Measurements from ENCODE around the gene HDAC9. TPM values are rescaled to one million over a fixed set of nuclear protein-coding genes. Genes with fewer than 3 reads are reported as not detected.
A peak's percentile ranks its signal among the peaks of the same experiment; 100 is the strongest.

Gene HDAC9
- total RNA-seq, 1 donor from 2014 or later, result 28.6 TPM

DNA sequence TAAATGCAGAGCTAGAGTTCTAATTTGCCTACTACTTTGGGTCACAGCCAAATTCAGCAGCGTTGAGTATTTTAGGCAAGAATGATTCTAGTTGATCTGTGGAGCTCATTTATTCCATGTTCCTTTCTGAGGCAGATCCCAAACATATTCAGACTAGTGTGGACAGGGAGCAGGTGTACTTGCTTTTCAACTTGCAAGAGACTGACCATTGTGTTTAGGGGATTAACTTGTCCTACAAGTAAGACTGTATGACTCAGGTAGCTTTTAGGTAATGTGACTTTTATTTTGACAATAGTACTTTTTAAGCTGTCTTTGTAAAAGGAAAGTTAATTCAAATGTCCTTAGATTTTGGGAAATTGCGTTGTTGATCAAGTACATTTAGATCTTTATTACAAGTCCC lies 336.4 kb downstream of the HDAC9 start:
- H3F3A ChIP-seq (ENCODE audit: low read depth), result no peaks in the 10 kb centered on the region
- no peak overlapping the region for H3K27ac ChIP-seq
- Mint-ChIP-seq H3K27me3 (ENCODE audit: insufficient read depth, low read depth) (peaks cover 2% of the 10 kb centered on the region), H3K4me3 (no peak overlapping the region), H3K36me3 (no peaks in the 10 kb centered on the region), H3K27ac (no peak overlapping the region), H3K9me3 (no peaks in the 10 kb centered on the region), H3K4me1 (peaks cover 26% of the 10 kb centered on the region)
- no peaks in the 10 kb centered on the region for H3K36me3 ChIP-seq
- H3K27me3 ChIP-seq, result no peaks in the 10 kb centered on the region
- H3K4me1 ChIP-seq, result no peaks in the 10 kb centered on the region
- TF ChIP-seq, protein P1, sequence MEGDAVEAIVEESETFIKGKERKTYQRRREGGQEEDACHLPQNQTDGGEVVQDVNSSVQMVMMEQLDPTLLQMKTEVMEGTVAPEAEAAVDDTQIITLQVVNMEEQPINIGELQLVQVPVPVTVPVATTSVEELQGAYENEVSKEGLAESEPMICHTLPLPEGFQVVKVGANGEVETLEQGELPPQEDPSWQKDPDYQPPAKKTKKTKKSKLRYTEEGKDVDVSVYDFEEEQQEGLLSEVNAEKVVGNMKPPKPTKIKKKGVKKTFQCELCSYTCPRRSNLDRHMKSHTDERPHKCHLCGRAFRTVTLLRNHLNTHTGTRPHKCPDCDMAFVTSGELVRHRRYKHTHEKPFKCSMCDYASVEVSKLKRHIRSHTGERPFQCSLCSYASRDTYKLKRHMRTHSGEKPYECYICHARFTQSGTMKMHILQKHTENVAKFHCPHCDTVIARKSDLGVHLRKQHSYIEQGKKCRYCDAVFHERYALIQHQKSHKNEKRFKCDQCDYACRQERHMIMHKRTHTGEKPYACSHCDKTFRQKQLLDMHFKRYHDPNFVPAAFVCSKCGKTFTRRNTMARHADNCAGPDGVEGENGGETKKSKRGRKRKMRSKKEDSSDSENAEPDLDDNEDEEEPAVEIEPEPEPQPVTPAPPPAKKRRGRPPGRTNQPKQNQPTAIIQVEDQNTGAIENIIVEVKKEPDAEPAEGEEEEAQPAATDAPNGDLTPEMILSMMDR (IDR thresholded peaks at IDR 0.05), result no peak
- TF ChIP-seq EZH2 (IDR thresholded peaks at IDR 0.05) (no peak), EZH2phosphoT487 (IDR thresholded peaks at IDR 0.05) (no peak)
- no peak overlapping the region for H2AFZ ChIP-seq (replicated peaks)
- no peak overlapping the region for H3K4me3 ChIP-seq
- no peaks in the 10 kb centered on the region for H3K79me2 ChIP-seq (ENCODE audit: low read depth)
- H3K4me2 ChIP-seq, result no peak overlapping the region
- no peaks in the 10 kb centered on the region for H4K20me1 ChIP-seq (ENCODE audit: low read depth)
- no peak overlapping the region for H3K9ac ChIP-seq
- no peak for DNase-seq (ENCODE audit: low spot score)
- no peaks in the 10 kb centered on the region for H3K9me3 ChIP-seq (ENCODE audit: low read depth)

DNA sequence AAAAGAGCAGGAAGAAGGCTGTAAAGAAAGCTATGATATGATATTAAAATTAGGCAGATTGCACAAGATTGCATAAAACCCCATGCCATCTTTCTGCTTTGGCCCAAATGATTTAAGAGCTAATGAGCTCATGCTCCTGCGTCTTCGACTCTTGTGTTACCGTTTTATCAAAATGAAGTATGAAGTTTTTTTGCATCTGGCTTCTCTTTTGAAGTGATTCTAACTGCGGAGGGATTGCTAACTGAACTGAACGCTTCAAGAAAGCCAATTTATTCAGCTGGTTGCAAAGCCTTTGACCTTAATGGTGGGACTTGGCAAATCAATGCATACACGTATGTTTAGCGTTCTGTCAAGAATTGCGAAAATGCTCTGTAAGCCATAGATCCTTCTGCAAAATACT lies 339.0 kb downstream of the HDAC9 start:
- no peaks in the 10 kb centered on the region for H3K79me2 ChIP-seq (ENCODE audit: low read depth)
- H3K9ac ChIP-seq, result no peak overlapping the region
- no peak overlapping the region for H3K4me3 ChIP-seq
- no peaks in the 10 kb centered on the region for H3F3A ChIP-seq (ENCODE audit: low read depth)
- TF ChIP-seq EZH2 (IDR thresholded peaks at IDR 0.05) (no peak), EZH2phosphoT487 (IDR thresholded peaks at IDR 0.05) (no peak)
- TF ChIP-seq, protein P1 (IDR thresholded peaks at IDR 0.05), result no peak
- Mint-ChIP-seq H3K4me1 (peaks cover 22% of the 10 kb centered on the region), H3K9me3 (no peaks in the 10 kb centered on the region), H3K27ac (no peak overlapping the region), H3K27me3 (ENCODE audit: insufficient read depth, low read depth) (no peaks in the 10 kb centered on the region), H3K36me3 (no peaks in the 10 kb centered on the region), H3K4me3 (no peak overlapping the region)
- no peaks in the 10 kb centered on the region for H3K9me3 ChIP-seq (ENCODE audit: low read depth)
- no peaks in the 10 kb centered on the region for H3K27me3 ChIP-seq
- H3K4me2 ChIP-seq, result no peak overlapping the region
- no peak overlapping the region for H2AFZ ChIP-seq (replicated peaks)
- no peaks in the 10 kb centered on the region for H4K20me1 ChIP-seq (ENCODE audit: low read depth)
- no peaks in the 10 kb centered on the region for H3K36me3 ChIP-seq
- no peak for DNase-seq (ENCODE audit: low spot score)
- no peaks in the 10 kb centered on the region for H3K4me1 ChIP-seq
- H3K27ac ChIP-seq, result no peak overlapping the region

DNA sequence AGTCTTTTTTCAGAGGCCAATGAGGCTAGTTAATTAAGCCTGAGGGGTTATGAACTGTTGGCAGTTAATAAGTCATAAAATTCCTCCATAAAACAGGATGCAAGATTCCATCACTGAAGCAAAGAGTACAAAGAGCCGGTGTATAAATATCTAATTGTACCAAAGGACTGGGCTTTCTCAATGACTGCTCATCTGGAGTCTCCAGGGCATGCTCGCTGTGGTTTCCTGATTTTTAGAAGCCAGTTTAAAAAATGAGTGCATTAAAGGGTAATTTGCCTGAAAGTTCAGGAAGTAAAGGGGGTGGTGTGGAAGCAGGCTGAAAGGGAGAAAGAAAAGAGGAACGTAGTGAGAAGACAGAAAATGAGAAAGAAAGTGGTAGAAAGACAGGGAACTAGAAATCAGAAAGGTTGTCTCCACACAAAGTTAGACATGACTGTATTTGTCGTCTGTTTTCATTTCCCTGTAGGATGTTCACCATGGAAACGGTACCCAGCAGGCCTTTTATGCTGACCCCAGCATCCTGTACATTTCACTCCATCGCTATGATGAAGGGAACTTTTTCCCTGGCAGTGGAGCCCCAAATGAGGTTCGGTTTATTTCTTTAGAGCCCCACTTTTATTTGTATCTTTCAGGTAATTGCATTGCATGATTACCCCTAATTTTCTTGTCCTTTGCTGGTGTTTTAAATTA lies 339.6 kb downstream of the HDAC9 start:
- Histone ChIP-seq H3K9me3 (ENCODE audit: low read depth) (no peaks in the 10 kb centered on the region), H3K4me1 (no peaks in the 10 kb centered on the region), H3F3A (ENCODE audit: low read depth) (no peaks in the 10 kb centered on the region), H3K27ac (no peak overlapping the region), H3K9ac (no peak overlapping the region), H3K4me2 (no peak overlapping the region), H3K4me3 (no peak overlapping the region), H4K20me1 (ENCODE audit: low read depth) (no peaks in the 10 kb centered on the region), H3K79me2 (ENCODE audit: low read depth) (no peaks in the 10 kb centered on the region), H3K36me3 (no peaks in the 10 kb centered on the region), H3K27me3 (no peaks in the 10 kb centered on the region), H2AFZ (replicated peaks) (no peak overlapping the region)
- Mint-ChIP-seq H3K4me1 (peaks cover 16% of the 10 kb centered on the region), H3K9me3 (no peaks in the 10 kb centered on the region), H3K36me3 (no peaks in the 10 kb centered on the region), H3K27ac (peak overlapping the region; percentile 87), H3K4me3 (no peak overlapping the region), H3K27me3 (ENCODE audit: insufficient read depth, low read depth) (no peaks in the 10 kb centered on the region)
- TF ChIP-seq, protein P1 (IDR thresholded peaks at IDR 0.05), result no peak
- no peak for TF ChIP-seq EZH2phosphoT487 (IDR thresholded peaks at IDR 0.05)
- TF ChIP-seq EZH2 (IDR thresholded peaks at IDR 0.05), result no peak
- no peak for DNase-seq (ENCODE audit: low spot score)
